Colonic mucosa (tissue), 4 donors: ENCODE measurements around the gene KCND3. TPM values are rescaled to one million over a fixed set of nuclear protein-coding genes. Genes with fewer than 3 reads are reported as not detected.

Source experiments
- DNase-seq: peaks from one replicate; pipeline ENCODE4 v3.0.0-alpha.2; 2020
- H3K27ac ChIP-seq: fragments of 200-600 bp; one replicate; pipeline ENCODE4 v1.8.0; 2021
- H3K27me3 ChIP-seq: fragments of 200-600 bp; one replicate; pipeline ENCODE4 v1.8.0; 2021
- H3K36me3 ChIP-seq: fragments of 200-600 bp; one replicate; pipeline ENCODE4 v1.8.0; 2021
- H3K4me1 ChIP-seq: fragments of 200-600 bp; one replicate; pipeline ENCODE4 v1.8.0; 2021; ENCODE audit warnings: mild to moderate bottlenecking
- H3K4me3 ChIP-seq: fragments of 200-600 bp; one replicate; pipeline ENCODE4 v1.8.0; 2021
- H3K9ac ChIP-seq, 2 donors: one replicate each; pipeline ENCODE4 v1.7.0; 2013; ENCODE audit warnings: control low read depth in 2 of 2, low read depth in 2 of 2, low read length in 2 of 2
- H3K9me3 ChIP-seq: fragments of 200-600 bp; one replicate; pipeline ENCODE4 v1.8.0; 2021
- CTCF ChIP-seq: fragments of 200-600 bp; IDR thresholded peaks from one replicate; pipeline ENCODE4 v1.8.0; 2022; ENCODE audit warnings: antibody characterized with exemption, mild to moderate bottlenecking
- intact Hi-C: fragments of 100-400 bp; cut with DNase I; formaldehyde crosslinking; loops from one replicate; pipeline ENCODE4 v1.14.1; 2022
- total RNA-seq, 2 donors: library from RNA; stranded (reverse); fragmentation: NEBNext Ultra II Directional in 1 of 2; extraction: Animal tissue kit (Norgen Biotek cat#: 25700) in 1 of 2; gene quantifications; one replicate each; pipeline ENCODE4 v1.2.1, GENCODE V29; 2021
- donor health status: healthy.
- donor health status: DM: no; HTN: no; CAD: no.
- donor health status: DM: no; HTN: no; CAD: no.

KCND3 gene
- total RNA-seq, 2 donors from 2014 or later, result 0.94 to 3.5 TPM

DNA sequence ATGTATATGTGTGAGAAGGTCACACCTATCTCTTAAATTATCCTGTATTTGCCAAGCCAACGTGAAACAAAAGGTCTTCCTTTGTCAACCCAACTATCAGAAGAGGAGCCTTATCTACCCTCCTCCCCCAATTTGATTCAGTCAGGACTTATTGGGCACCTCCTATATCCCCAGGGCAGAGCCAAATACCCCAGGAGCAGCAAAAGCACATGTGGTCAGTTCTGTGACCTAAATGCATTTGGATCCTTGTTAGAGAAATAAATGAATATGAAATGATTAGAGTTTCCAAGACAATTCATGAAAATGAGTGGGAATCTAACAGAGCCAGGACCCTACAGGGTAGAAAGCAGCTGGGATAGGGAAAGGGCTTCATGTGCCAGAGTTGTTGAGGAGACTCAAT is 37.0 kb upstream of the KCND3 start:
- DNase-seq, result no peak
- Histone ChIP-seq H3K9me3 (no peaks in the 10 kb centered on the region), H3K27ac (no peak overlapping the region), H3K27me3 (no peaks in the 10 kb centered on the region), H3K9ac (no peak overlapping the region), H3K4me1 (no peaks in the 10 kb centered on the region), H3K4me3 (no peak overlapping the region), H3K36me3 (no peaks in the 10 kb centered on the region)
- intact Hi-C loops, result no loop called here
- no peak for TF ChIP-seq CTCF

DNA sequence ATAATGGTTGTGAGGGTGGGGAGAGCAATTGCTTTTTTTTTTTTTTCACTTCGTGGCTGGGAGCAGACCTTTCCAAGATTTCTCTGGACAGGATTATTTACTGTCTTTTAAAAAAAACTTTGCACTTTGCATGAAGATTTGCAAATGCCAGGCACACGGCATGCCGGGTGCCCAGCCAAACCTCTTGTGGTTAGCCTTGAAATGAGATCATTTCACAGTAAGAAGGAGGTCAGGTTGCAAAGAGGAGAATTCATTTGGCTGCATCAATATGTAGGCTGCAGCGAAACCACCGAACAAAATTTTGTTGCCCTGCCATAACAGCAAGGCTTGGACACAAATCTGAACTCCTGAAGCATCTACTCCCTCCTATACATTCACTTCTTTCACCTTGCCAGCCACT is 36.5 kb upstream of the KCND3 start:
- no peak for DNase-seq

GRCh38 chr1:112021263-112021662 is 31.8 kb upstream of the KCND3 start:
- H3K4me3 ChIP-seq, result no peak overlapping the region
- H3K36me3 ChIP-seq, result no peaks in the 10 kb centered on the region
- H3K27ac ChIP-seq, result no peak overlapping the region
- H3K9ac ChIP-seq, result no peak overlapping the region
- no peaks in the 10 kb centered on the region for H3K27me3 ChIP-seq
- no peak for DNase-seq
- no peak for TF ChIP-seq CTCF
- intact Hi-C loops, result no loop called here
- H3K9me3 ChIP-seq, result no peaks in the 10 kb centered on the region
- no peaks in the 10 kb centered on the region for H3K4me1 ChIP-seq

More for the DNA sequence above, 36.5 kb upstream of the KCND3 start:
- Histone ChIP-seq H3K9me3 (no peaks in the 10 kb centered on the region), H3K4me1 (no peaks in the 10 kb centered on the region), H3K36me3 (no peaks in the 10 kb centered on the region), H3K9ac (no peak overlapping the region), H3K4me3 (no peak overlapping the region), H3K27ac (no peak overlapping the region), H3K27me3 (no peaks in the 10 kb centered on the region)
- TF ChIP-seq CTCF, result no peak
- intact Hi-C loops, result no loop called here

DNA sequence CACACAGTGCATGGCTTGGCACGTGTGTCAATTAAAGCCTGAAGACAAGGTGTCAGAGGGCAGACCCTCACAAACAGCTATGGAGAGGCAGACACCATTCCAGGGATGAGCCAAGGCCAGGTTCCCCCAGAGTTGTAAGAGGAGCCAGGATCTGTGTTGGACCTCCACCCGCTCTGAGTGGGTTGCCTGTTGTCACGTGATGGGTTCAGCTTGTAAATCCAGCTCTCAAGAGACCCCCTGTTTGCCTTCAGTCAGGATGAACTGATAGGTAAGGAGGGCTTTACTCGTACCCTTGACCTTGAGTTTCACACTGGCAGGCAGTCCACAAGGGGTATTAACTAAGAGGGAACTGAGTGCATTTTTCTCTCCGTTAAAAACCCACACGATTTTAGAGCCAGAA is 27.7 kb upstream of the KCND3 start:
- TF ChIP-seq CTCF, result no peak
- Histone ChIP-seq H3K36me3 (no peaks in the 10 kb centered on the region), H3K4me3 (no peak overlapping the region), H3K9ac (no peak overlapping the region), H3K4me1 (no peaks in the 10 kb centered on the region), H3K27ac (no peak overlapping the region), H3K27me3 (no peaks in the 10 kb centered on the region), H3K9me3 (no peaks in the 10 kb centered on the region)
- intact Hi-C loops, result no loop called here
- DNase-seq, result no peak

DNA sequence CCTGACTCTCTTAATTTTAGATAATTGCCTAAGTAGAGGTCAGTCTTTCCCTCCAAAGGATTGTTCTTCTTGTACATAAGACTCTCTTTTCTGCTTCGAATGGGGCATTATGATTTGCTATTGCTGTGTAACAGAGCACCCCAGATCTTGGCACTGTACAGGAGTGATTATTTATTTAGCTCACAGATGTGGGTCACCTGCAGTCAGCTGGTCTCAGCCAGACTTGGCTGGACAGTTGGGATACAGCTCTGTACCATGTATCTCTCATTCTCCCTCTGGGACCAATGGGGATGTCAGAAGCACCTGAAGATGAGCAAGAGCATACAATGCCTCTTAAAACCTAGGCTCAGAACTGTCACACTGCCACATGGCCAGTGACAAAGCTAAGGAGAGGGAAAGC is 23.4 kb upstream of the KCND3 start:
- no peak overlapping the region for H3K27ac ChIP-seq
- H3K9me3 ChIP-seq, result no peaks in the 10 kb centered on the region
- intact Hi-C loops, result no loop called here
- no peaks in the 10 kb centered on the region for H3K27me3 ChIP-seq
- H3K4me3 ChIP-seq, result no peak overlapping the region
- no peaks in the 10 kb centered on the region for H3K36me3 ChIP-seq
- H3K9ac ChIP-seq, result no peak overlapping the region
- no peak for DNase-seq
- no peak for TF ChIP-seq CTCF
- no peaks in the 10 kb centered on the region for H3K4me1 ChIP-seq

- no peak overlapping the region for H3K9ac ChIP-seq
- no peaks in the 10 kb centered on the region for H3K36me3 ChIP-seq
- H3K27me3 ChIP-seq, result no peaks in the 10 kb centered on the region
- H3K4me3 ChIP-seq, result no peak overlapping the region
- H3K9me3 ChIP-seq, result no peaks in the 10 kb centered on the region
- H3K27ac ChIP-seq, result no peak overlapping the region
- peak; percentile 20 for DNase-seq
- TF ChIP-seq CTCF, result no peak
- intact Hi-C loops, result no loop called here
- no peaks in the 10 kb centered on the region for H3K4me1 ChIP-seq
Observed at GRCh38 chr1:112011202-112011601, 21.7 kb upstream of the KCND3 start.
